ENCODE data around the gene CNTNAP2.

DNA sequence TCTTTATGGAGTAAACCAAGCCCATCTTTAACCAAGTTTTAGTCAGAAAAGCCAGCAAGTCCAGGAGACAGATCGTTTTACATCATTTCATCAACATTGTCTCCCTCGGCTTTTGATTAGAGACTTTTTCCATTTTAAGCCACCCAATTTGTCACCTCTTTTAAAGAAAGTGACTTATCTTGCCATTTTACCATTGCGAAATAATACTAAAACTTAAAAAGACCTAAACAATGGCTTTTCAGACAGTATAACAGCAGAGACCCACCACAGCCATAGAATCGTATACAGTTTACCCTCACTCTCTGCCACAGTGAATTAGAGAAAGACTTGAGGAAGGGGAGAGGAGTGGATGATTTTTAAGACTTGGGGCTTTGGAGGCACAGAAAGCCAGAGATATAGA lies 2114.3 kb downstream of the CNTNAP2 start:
- no peak for TF ChIP-seq EGR1 (conservative IDR thresholded peaks at IDR 0.05)
- TF ChIP-seq TRIM28 (IDR thresholded peaks at IDR 0.05) = no peak
- no peak for TF ChIP-seq FOXJ3 (CRISPR knock-in tag; IDR thresholded peaks at IDR 0.05)
- no peak for TF ChIP-seq FOSL1 (tag; conservative IDR thresholded peaks at IDR 0.05)
